ENCODE data around the gene NOL7.

GRCh38 chr6:13617066-13617465, 1.9 kb downstream of the NOL7 start:
- TF ChIP-seq CTCF (IDR thresholded peaks at IDR 0.05 in 4 of 5, conservative IDR thresholded peaks at IDR 0.05 in 1 of 5), result no peak
- TF ChIP-seq POLR2A (IDR thresholded peaks at IDR 0.05), result no peak

Measured in gastrocnemius medialis (tissue), 4 donors.